Mesenchymal stem cell (in vitro differentiated cells and primary cell): ENCODE data around the gene ZPR1.

Experiments used
- DNase-seq: peaks from one replicate; pipeline ENCODE4 v3.0.0-alpha.2; 2013
- H2AFZ ChIP-seq: one replicate; pipeline ENCODE4 v1.6.1; 2013; ENCODE audit warnings: low read depth, mild to moderate bottlenecking, control low read depth, inconsistent platforms, low read length, moderate library complexity
- H2AK5ac ChIP-seq: 2 replicates; pipeline ENCODE4 v1.6.1; 2013; ENCODE audit warnings: low read length, moderate library complexity, mild to moderate bottlenecking, inconsistent platforms; ENCODE audit not compliant: severe bottlenecking
- H2BK120ac ChIP-seq: one replicate; pipeline ENCODE4 v1.6.1; 2013; ENCODE audit warnings: low read depth, mild to moderate bottlenecking, inconsistent platforms, low read length, moderate library complexity
- H2BK12ac ChIP-seq, 2 experiments: one replicate each; pipeline ENCODE4 v1.6.1; 2013; ENCODE audit warnings: inconsistent platforms in 2 of 2, low read length in 2 of 2, mild to moderate bottlenecking in 2 of 2, moderate library complexity in 2 of 2, control low read depth in 1 of 2
- H2BK15ac ChIP-seq: one replicate; pipeline ENCODE4 v1.6.1; 2013; ENCODE audit warnings: mild to moderate bottlenecking, low read depth, inconsistent platforms; ENCODE audit not compliant: poor library complexity, severe bottlenecking
- H2BK5ac ChIP-seq: 2 replicates; pipeline ENCODE4 v1.6.1; 2013; ENCODE audit warnings: low read depth, mild to moderate bottlenecking, low read length, control low read depth, inconsistent platforms; ENCODE audit not compliant: poor library complexity, severe bottlenecking
- H3K14ac ChIP-seq, 2 experiments: one replicate each; pipeline ENCODE4 v1.6.1; 2013; ENCODE audit warnings: inconsistent platforms in 2 of 2, low read length in 2 of 2, control low read depth in 1 of 2, mild to moderate bottlenecking in 1 of 2, moderate library complexity in 1 of 2
- H3K18ac ChIP-seq, 2 experiments: one replicate each; pipeline ENCODE4 v1.6.1; 2013; ENCODE audit warnings: inconsistent platforms in 2 of 2, low read length in 2 of 2, control low read depth in 1 of 2, low read depth in 1 of 2, mild to moderate bottlenecking in 1 of 2
- H3K23ac ChIP-seq, 2 experiments: one replicate each; pipeline ENCODE4 v1.6.1; 2013; ENCODE audit warnings: inconsistent platforms in 2 of 2, low read length in 2 of 2, mild to moderate bottlenecking in 2 of 2, moderate library complexity in 2 of 2, control low read depth in 1 of 2
- H3K27ac ChIP-seq: 2 replicates; pipeline ENCODE4 v1.5.1; 2013; ENCODE audit warnings: mild to moderate bottlenecking, moderate library complexity, low read length, control low read depth, inconsistent platforms; ENCODE audit not compliant: poor library complexity, severe bottlenecking
- H3K27me3 ChIP-seq, 2 experiments: 2 replicates each; pipeline versions ENCODE4 v1.6.1 to v1.7.0; 2013; ENCODE audit warnings: low read length in 2 of 2, mild to moderate bottlenecking in 2 of 2, moderate library complexity in 2 of 2, control low read depth in 1 of 2, inconsistent platforms in 1 of 2; ENCODE audit not compliant: control insufficient read depth in 1 of 2, insufficient read depth in 1 of 2
- H3K36me3 ChIP-seq, 2 experiments: 2 replicates each; pipeline versions ENCODE4 v1.6.1 to v1.7.0; 2013; ENCODE audit warnings: low read length in 2 of 2, control low read depth in 1 of 2, inconsistent platforms in 1 of 2, low read depth in 1 of 2, mild to moderate bottlenecking in 1 of 2; ENCODE audit not compliant: insufficient read depth in 2 of 2, control insufficient read depth in 1 of 2
- H3K4ac ChIP-seq, 2 experiments: one replicate each; pipeline ENCODE4 v1.6.1; 2013; ENCODE audit warnings: inconsistent platforms in 2 of 2, low read length in 2 of 2, mild to moderate bottlenecking in 2 of 2, moderate library complexity in 2 of 2, control low read depth in 1 of 2, low read depth in 1 of 2
- H3K4me1 ChIP-seq: 2 replicates; pipeline ENCODE4 v1.6.1; 2013; ENCODE audit warnings: low read depth, low read length, control low read depth; ENCODE audit not compliant: control insufficient read depth, insufficient read depth
- H3K4me2 ChIP-seq: 2 replicates; pipeline ENCODE4 v1.6.1; 2013; ENCODE audit warnings: low read length, mild to moderate bottlenecking, inconsistent platforms; ENCODE audit not compliant: poor library complexity, severe bottlenecking
- H3K4me3 ChIP-seq, 2 experiments: 2 replicates each; pipeline versions ENCODE4 v1.5.1 to v1.7.0; 2013; ENCODE audit warnings: low read length in 2 of 2, mild to moderate bottlenecking in 2 of 2, control low read depth in 1 of 2, low read depth in 1 of 2; ENCODE audit not compliant: insufficient read depth in 1 of 2
- H3K79me1 ChIP-seq: replicated peaks from 2 replicates; pipeline ENCODE4 v1.6.1; 2013; ENCODE audit warnings: mild to moderate bottlenecking, control low read depth, low read length, inconsistent platforms; ENCODE audit not compliant: poor library complexity, severe bottlenecking
- H3K9ac ChIP-seq: 2 replicates; pipeline ENCODE4 v1.7.0; 2013; ENCODE audit warnings: mild to moderate bottlenecking, low read length, moderate library complexity
- H3K9me3 ChIP-seq: 2 replicates; pipeline ENCODE4 v1.7.0; 2013; ENCODE audit warnings: mild to moderate bottlenecking, low read length; ENCODE audit not compliant: control insufficient read depth
- H4K8ac ChIP-seq: one replicate; pipeline ENCODE4 v1.6.1; 2013; ENCODE audit warnings: inconsistent platforms, mild to moderate bottlenecking, low read length, moderate library complexity
- H4K91ac ChIP-seq: one replicate; pipeline ENCODE4 v1.6.1; 2013; ENCODE audit warnings: mild to moderate bottlenecking, low read length, inconsistent platforms
- WGBS: methylation state at CpG from one replicate; pipeline ENCODE4 v1.1.7; 2013; ENCODE audit warnings: mixed read lengths; 5-methylcytosine and 5-hydroxymethylcytosine counted together

ZPR1 gene

GRCh38 chr11:116826751-116827431, 39.1 kb upstream of the ZPR1 start:
- Histone ChIP-seq H2AK5ac (no peak overlapping the region), H3K14ac (peak overlapping the region in 1 of 2 experiments; percentile 44), H3K4ac (no peak overlapping the region), H4K91ac (no peak overlapping the region), H3K36me3 (no peaks in the 10 kb centered on the region), H2BK12ac (no peak overlapping the region), H3K4me2 (no peak overlapping the region), H3K27me3 (peaks cover 0 to 18% of the 10 kb centered on the region in 2 experiments), H3K23ac (peak overlapping the region in 1 of 2 experiments; percentile 18), H3K9ac (no peak overlapping the region), H3K27ac (no peak overlapping the region), H3K9me3 (no peaks in the 10 kb centered on the region), H2AFZ (no peak overlapping the region), H3K18ac (peak overlapping the region in 1 of 2 experiments; percentile 14), H4K8ac (no peak overlapping the region), H3K79me1 (no peaks in the 10 kb centered on the region), H2BK5ac (peak overlapping the region; percentile 63), H3K4me1 (peaks cover 5% of the 10 kb centered on the region), H2BK15ac (no peak overlapping the region), H3K4me3 (no peak overlapping the region), H2BK120ac (no peak overlapping the region)
- WGBS, result 70% methylated on average over 8 of the region's 9 CpGs
- DNase-seq, result no peak

DNA sequence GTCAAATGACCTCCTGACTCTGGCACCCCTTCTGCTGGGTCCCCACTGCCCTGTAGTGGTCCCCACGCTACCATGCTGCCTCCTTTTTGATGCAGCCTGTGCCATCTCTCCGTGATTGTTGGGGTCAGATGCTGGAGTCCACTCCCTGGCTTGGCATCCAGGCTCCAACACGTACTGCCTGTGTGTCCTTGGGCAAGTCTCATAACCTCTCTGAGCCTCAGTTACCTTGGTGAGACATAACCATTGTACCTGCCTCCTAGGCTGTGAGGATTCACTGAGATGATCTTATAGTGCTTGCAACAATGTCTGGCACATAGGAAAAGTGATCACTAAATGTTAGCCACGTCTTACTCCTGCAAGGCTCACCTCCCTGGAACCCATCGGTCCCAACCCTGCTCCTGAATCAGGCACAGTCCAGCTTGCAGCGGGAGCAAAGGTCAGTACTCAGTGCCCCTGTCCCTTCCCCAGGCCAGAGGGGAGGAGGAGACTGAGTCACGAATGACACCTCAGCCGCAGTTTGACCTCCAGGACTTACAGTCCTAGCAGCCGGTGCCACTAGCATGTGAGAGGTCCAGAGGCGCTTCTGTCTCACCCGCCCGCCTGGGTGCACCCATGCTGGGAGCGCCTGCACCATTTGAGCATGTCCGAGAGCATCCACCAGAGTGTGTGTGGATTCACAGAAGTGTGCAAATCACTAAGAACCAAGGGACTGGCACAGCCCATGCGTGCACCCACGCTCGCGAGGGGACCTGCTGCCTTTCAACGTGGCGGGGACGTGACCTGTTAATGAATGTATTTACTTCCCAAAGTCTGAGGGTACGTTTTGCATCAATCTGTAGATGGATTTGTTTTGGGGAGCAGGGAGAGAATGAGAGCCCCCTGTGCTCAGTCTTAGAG, 38.3 kb upstream of the ZPR1 start:
- 79% methylated on average over 22 of the region's 22 CpGs for WGBS
- no peak overlapping the region for H2AK5ac ChIP-seq
- H3K14ac ChIP-seq, result peak overlapping the region in 1 of 2 experiments; percentile 44
- H2BK5ac ChIP-seq, result no peak overlapping the region
- no peak overlapping the region for H3K4me2 ChIP-seq
- H3K4ac ChIP-seq, result no peak overlapping the region
- no peaks in the 10 kb centered on the region for H3K79me1 ChIP-seq
- no peak for DNase-seq
- H3K9ac ChIP-seq, result no peak overlapping the region
- no peak overlapping the region for H4K8ac ChIP-seq
- no peak overlapping the region for H2BK120ac ChIP-seq
- H3K36me3 ChIP-seq, result peaks cover 0 to 7% of the 10 kb centered on the region in 2 experiments
- H3K27ac ChIP-seq, result no peak overlapping the region
- H2BK12ac ChIP-seq, result no peak overlapping the region
- peaks cover 0 to 24% of the 10 kb centered on the region in 2 experiments for H3K27me3 ChIP-seq
- no peak overlapping the region for H2AFZ ChIP-seq
- no peaks in the 10 kb centered on the region for H3K9me3 ChIP-seq
- no peak overlapping the region for H2BK15ac ChIP-seq
- no peak overlapping the region for H4K91ac ChIP-seq
- peak overlapping the region in 1 of 2 experiments; percentile 14 for H3K18ac ChIP-seq
- H3K23ac ChIP-seq, result no peak overlapping the region
- no peak overlapping the region for H3K4me3 ChIP-seq
- peaks cover 7% of the 10 kb centered on the region for H3K4me1 ChIP-seq

- Histone ChIP-seq H2BK15ac (no peak overlapping the region), H3K18ac (no peak overlapping the region), H3K14ac (no peak overlapping the region), H3K9me3 (no peaks in the 10 kb centered on the region), H2AFZ (no peak overlapping the region), H2AK5ac (no peak overlapping the region), H3K4me1 (peaks cover 7% of the 10 kb centered on the region), H3K36me3 (peaks cover 0 to 8% of the 10 kb centered on the region in 2 experiments), H3K79me1 (no peaks in the 10 kb centered on the region), H3K4me3 (no peak overlapping the region), H2BK120ac (no peak overlapping the region), H2BK5ac (no peak overlapping the region), H4K8ac (no peak overlapping the region), H3K23ac (no peak overlapping the region), H2BK12ac (no peak overlapping the region), H3K4me2 (no peak overlapping the region), H3K27ac (no peak overlapping the region), H3K4ac (no peak overlapping the region), H4K91ac (no peak overlapping the region), H3K9ac (no peak overlapping the region), H3K27me3 (peaks cover 0 to 30% of the 10 kb centered on the region in 2 experiments)
- no peak for DNase-seq
- WGBS, result 72% methylated on average over 5 of the region's 5 CpGs
Measured at GRCh38 chr11:116825434-116825833, 37.6 kb upstream of the ZPR1 start.
